Measurements from ENCODE around the gene ZNF274.

GRCh38 chr19:58212336-58213074 lies 29.6 kb downstream of the ZNF274 start:
- no peak for TF ChIP-seq CTCF (conservative IDR thresholded peaks at IDR 0.05; ENCODE audit: low read length)
- no peak for TF ChIP-seq EZH2phosphoT487 (IDR thresholded peaks at IDR 0.05; ENCODE audit: borderline replicate concordance, low read depth, low read length)

All from OCI-LY7 (cell line).